AG10803 (cell line): ENCODE data around the gene CSN3.
"Not testable (repeated sequence)": the region's sequence is repeated elsewhere in the genome, so short reads cannot be mapped to it uniquely, and the experiment has no call there.

Experiments used
- DNase-seq: peaks from one replicate; pipeline ENCODE4 v3.0.0; 2010; ENCODE audit warnings: low read depth
- H3K4me3 ChIP-seq: 2 replicates; pipeline ENCODE4 v1.5.1; 2011; ENCODE audit warnings: mild to moderate bottlenecking, low read length, control low read depth
- TF ChIP-seq, protein P1 (sequence below): conservative IDR thresholded peaks from 2 replicates; pipeline ENCODE4 v1.5.1; 2011; ENCODE audit warnings: mild to moderate bottlenecking, low read length, control low read depth, inconsistent platforms

Gene CSN3, protein sequence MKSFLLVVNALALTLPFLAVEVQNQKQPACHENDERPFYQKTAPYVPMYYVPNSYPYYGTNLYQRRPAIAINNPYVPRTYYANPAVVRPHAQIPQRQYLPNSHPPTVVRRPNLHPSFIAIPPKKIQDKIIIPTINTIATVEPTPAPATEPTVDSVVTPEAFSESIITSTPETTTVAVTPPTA

DNA sequence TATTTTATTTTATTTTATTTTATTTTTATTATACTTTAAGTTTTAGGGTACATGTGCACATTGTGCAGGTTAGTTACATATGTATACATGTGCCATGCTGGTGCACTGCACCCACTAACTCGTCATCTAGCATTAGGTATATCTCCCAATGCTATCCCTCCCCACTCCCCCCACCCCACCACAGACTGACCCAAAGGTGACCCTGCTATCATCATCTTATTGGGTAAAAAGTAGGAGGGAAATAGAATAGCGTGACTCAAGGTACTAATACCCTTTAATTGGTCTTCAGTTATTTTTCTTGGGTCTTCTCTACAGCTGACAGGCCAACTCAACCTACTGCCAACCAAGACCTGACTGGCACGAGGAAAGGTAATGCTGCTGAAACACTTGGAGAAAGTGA, at the start of gene CSN3:
CSN3 (plus strand) TSS at position 301 of the 400 bp plus-strand sequence. CDS start 2,223 bp downstream, outside the sequence.
- not testable (repeated sequence) for DNase-seq, H3K4me3 ChIP-seq

DNA sequence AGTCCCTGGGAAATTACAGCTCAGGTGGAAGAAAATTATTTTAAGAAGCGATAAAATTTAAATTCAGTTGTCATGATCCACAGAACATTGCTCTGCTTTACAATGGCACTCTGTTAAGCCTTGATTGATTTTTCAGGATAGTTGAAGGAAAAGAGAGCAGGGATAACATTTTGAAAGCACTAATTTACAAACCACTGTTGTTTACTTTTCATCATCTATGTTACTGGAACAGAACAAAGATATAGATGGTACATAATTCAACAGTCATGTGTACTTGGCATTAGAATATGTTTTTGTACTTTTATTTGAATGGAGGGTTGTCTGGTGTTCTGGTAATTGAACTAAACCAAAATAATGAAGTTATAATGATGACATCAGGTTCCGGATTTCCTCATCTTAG, 49.5 kb upstream of the CSN3 start:
- H3K4me3 ChIP-seq = no peak overlapping the region
- TF ChIP-seq, protein P1, sequence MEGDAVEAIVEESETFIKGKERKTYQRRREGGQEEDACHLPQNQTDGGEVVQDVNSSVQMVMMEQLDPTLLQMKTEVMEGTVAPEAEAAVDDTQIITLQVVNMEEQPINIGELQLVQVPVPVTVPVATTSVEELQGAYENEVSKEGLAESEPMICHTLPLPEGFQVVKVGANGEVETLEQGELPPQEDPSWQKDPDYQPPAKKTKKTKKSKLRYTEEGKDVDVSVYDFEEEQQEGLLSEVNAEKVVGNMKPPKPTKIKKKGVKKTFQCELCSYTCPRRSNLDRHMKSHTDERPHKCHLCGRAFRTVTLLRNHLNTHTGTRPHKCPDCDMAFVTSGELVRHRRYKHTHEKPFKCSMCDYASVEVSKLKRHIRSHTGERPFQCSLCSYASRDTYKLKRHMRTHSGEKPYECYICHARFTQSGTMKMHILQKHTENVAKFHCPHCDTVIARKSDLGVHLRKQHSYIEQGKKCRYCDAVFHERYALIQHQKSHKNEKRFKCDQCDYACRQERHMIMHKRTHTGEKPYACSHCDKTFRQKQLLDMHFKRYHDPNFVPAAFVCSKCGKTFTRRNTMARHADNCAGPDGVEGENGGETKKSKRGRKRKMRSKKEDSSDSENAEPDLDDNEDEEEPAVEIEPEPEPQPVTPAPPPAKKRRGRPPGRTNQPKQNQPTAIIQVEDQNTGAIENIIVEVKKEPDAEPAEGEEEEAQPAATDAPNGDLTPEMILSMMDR = no peak
- no peak for DNase-seq

DNA sequence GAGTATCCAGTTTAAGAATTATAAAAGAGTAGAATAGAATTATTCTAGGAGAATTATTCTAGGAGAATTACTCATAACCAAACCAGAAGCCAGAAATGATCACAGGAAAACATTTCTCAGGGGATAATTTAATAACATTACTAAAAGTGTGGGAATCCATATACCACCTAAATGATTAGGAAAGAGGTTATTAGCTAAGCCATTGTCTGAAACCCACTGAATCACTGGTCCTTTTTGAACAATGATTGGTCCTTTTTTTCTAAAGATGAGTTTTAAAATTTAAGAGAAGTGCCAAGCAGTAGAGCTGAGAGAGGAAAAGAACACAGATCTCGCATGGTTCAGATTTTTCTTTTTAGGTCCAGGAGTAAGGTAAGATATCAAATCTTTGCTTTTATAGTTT, 47.0 kb upstream of the CSN3 start, which contains the start of gene ODAM:
ODAM (plus strand) TSS at position 301 of the 400 bp plus-strand sequence. CDS start 819 bp downstream, outside the sequence.
- DNase-seq = no peak
- H3K4me3 ChIP-seq = no peak within 1 kb of the TSS
- TF ChIP-seq, protein P1 = no peak

DNA sequence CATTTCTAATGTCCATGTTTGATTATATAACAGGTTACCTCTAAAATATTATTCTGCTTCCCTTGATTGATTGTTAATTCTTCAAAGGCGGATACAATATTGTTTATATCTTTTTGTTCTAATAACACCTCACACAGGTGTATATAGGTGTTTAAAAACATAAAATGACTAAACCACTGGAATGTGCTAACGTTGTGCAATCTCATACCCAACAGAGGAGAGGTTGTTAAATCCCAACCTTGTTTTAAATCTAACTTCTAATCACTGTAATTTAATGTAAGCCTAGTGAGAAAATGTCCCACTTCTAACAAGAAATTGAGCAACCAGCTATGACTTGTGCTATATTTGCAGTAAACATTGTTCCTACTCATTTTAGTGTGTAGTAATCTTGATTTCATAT, 45.5 kb upstream of the CSN3 start:
- no peak for DNase-seq
- no peak overlapping the region for H3K4me3 ChIP-seq
- TF ChIP-seq, protein P1 = no peak

DNA sequence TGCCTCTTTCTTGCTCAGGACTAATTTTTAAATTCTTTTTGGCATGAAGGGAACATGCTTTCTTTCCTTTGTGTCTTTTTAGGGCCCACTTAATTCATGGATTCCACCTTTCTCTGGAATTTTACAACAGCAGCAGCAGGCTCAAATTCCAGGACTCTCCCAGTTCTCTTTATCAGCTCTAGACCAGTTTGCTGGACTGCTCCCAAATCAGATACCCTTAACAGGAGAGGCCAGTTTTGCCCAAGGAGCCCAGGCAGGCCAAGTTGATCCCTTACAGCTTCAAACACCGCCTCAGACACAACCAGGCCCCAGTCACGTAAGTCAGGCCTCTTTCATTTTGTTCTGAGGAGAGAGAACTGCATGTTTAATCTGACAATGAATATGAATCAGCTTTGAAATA, 44.6 kb upstream of the CSN3 start:
- no peak for DNase-seq
- TF ChIP-seq, protein P1 = no peak
- no peak overlapping the region for H3K4me3 ChIP-seq

DNA sequence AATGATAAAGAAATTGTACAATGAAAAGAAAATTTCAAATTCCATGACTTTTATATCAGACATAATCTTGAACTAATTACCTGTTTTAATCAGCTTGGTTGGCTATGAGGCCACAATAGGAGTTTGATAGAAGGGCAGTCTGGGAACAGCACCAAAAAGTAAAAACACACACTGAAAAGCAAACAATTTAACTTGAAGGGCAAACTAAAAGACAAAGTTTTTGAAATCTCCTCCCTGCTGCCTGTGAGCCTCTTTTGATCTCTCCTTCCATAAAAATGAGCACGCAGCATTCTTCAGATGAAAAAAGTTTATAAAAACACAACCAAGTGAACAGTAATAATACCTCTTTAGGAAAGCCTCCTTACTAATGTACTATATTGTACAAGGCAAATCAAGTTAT, 38.8 kb upstream of the CSN3 start:
- TF ChIP-seq, protein P1 = no peak
- H3K4me3 ChIP-seq = no peak overlapping the region
- no peak for DNase-seq

DNA sequence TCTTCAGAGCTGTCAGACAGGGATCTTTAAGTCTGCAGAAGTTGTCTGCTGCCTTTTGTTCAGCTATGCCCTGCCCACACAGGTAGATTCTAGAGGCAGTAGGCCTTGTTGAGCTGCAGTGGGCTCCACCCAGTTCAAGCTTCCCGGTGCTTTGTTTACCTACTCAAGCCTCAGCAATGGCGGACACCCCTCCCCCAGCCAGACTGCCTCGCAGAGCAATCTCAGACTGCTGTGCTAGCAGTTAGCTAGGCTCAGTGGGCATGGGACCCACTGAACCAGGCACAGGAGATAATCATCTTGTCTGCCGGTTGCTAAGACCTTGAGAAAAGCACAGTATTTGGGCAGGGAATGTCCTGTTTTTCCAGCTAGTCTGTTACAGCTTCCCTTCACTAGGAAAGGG, 29.6 kb upstream of the CSN3 start:
- not testable (repeated sequence) for DNase-seq, H3K4me3 ChIP-seq

DNA sequence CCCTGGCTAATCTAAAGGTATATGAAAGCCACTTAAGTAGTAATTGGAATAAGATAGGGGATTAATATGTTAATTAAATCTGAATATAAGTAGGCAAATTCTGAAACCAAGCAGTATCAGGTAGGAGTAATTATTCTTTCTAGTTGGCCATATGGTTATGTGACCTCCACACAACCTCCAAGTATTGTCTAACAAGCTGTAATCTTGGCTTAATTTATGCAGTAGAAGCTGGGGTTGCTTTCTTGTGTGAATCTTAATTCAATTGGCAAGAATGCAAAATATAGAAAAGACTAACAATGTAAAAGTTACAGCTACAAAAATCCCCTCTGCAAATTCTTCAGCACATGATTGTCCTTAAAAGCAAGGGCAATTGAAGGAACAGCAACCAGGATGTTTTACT, 26.3 kb upstream of the CSN3 start:
- not testable (repeated sequence) for DNase-seq

DNA sequence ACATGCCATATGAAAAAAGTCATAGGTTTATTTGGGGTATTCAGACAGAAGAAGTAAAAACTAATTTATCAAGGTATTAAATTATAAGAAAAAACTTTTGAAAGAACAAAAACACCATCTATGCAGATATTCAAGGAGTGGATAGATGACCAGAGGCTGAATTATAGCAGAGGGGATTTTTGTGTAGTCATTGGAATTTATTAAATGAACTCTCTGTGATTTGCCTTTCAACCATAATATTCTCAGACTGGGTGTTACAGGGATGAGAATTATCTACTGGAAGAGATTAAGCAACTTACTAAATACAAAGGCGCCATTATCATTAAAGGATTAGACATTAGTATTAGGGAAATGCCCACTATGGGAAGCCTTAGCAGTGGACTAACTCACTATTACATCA, 25.8 kb upstream of the CSN3 start:
- DNase-seq, H3K4me3 ChIP-seq: not testable (repeated sequence)

More for the DNA sequence above, 26.3 kb upstream of the CSN3 start:
- not testable (repeated sequence) for H3K4me3 ChIP-seq

DNA sequence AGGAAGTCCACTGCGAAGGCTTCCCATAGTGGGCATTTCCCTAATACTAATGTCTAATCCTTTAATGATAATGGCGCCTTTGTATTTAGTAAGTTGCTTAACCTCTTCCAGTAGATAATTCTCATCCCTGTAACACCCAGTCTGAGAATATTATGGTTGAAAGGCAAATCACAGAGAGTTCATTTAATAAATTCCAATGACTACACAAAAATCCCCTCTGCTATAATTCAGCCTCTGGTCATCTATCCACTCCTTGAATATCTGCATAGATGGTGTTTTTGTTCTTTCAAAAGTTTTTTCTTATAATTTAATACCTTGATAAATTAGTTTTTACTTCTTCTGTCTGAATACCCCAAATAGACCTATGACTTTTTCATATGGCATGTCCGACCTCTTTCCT, 21.0 kb upstream of the CSN3 start:
- H3K4me3 ChIP-seq, DNase-seq: not testable (repeated sequence)

DNA sequence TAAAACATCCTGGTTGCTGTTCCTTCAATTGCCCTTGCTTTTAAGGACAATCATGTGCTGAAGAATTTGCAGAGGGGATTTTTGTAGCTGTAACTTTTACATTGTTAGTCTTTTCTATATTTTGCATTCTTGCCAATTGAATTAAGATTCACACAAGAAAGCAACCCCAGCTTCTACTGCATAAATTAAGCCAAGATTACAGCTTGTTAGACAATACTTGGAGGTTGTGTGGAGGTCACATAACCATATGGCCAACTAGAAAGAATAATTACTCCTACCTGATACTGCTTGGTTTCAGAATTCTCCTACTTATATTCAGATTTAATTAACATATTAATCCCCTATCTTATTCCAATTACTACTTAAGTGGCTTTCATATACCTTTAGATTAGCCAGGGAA, 20.6 kb upstream of the CSN3 start:
- H3K4me3 ChIP-seq, DNase-seq: not testable (repeated sequence)
